Activated naive CD4-positive, alpha-beta T cell treated with anti-CD3 and anti-CD28 coated beads for 36 hours (primary cell): Measurements from ENCODE around the gene NCK2. TPM values are rescaled to one million over a fixed set of nuclear protein-coding genes. Genes with fewer than 3 reads are reported as not detected.

Experiments used
- CTCF ChIA-PET: fragments of 350-600 bp; sonication (Branson Sonifier 250); formaldehyde crosslinking; loops from one replicate; lab custom pipeline; 2021; ENCODE audit warnings: antibody characterized with exemption; lab: Charles Lee
- DNase-seq: peaks from one replicate; pipeline ENCODE4 v3.0.0-alpha.2; 2020
- H3K27ac Mint-ChIP-seq: one replicate; pipeline ENCODE4 v1.8.0; 2021; ENCODE audit warnings: mild to moderate bottlenecking, mixed read lengths
- H3K27me3 Mint-ChIP-seq: one replicate; pipeline ENCODE4 v1.8.0; 2021; ENCODE audit warnings: low read depth, mixed read lengths
- H3K36me3 Mint-ChIP-seq: one replicate; pipeline ENCODE4 v1.8.0; 2021; ENCODE audit warnings: low read depth, mixed read lengths
- H3K4me1 Mint-ChIP-seq: one replicate; pipeline ENCODE4 v1.8.0; 2021; ENCODE audit warnings: low read depth, mixed read lengths
- H3K4me3 Mint-ChIP-seq: one replicate; pipeline ENCODE4 v1.8.0; 2021; ENCODE audit warnings: mild to moderate bottlenecking, moderate library complexity, mixed read lengths
- H3K9me3 Mint-ChIP-seq: one replicate; pipeline ENCODE4 v1.8.0; 2021; ENCODE audit warnings: mixed read lengths
- intact Hi-C: fragments of 100-400 bp; cut with micrococcal nuclease; formaldehyde crosslinking; loops from one replicate; pipeline ENCODE4 v1.15.1; 2023
- total RNA-seq, 2 experiments: library from RNA; stranded (reverse); gene quantifications; one replicate each; pipeline ENCODE4 v1.2.3, GENCODE V29; 2021

Gene NCK2
- total RNA-seq, 2 experiments from 2014 or later, result 106 to 113 TPM

GRCh38 chr2:105738658-105739241 is 6.0 kb upstream of the NCK2 start:
- no peaks in the 10 kb centered on the region for H3K9me3 Mint-ChIP-seq
- no peaks in the 10 kb centered on the region for H3K27me3 Mint-ChIP-seq
- H3K4me3 Mint-ChIP-seq, result peak overlapping the region; percentile 69
- H3K36me3 Mint-ChIP-seq, result no peaks in the 10 kb centered on the region
- H3K4me1 Mint-ChIP-seq, result peaks cover 73% of the 10 kb centered on the region
- peak overlapping the region; percentile 97 for H3K27ac Mint-ChIP-seq
- DNase-seq, result no peak
- intact Hi-C loops, result loop anchor here (1.0 to 2.0 kb wide), 8 partner anchors 8 to 346 kb away; no protein-coding TSS in a partner anchor
- CTCF ChIA-PET, result interaction anchor here (0.6 kb wide), 1 partner anchor 151 kb away, joined by 3 read pairs; no protein-coding TSS in a partner anchor

GRCh38 chr2:105739426-105739825 is 5.3 kb upstream of the NCK2 start:
- Mint-ChIP-seq H3K4me3 (peak overlapping the region; percentile 69), H3K9me3 (no peaks in the 10 kb centered on the region), H3K4me1 (peaks cover 73% of the 10 kb centered on the region), H3K27me3 (no peaks in the 10 kb centered on the region), H3K27ac (peak overlapping the region; percentile 97), H3K36me3 (no peaks in the 10 kb centered on the region)
- DNase-seq, result peak; percentile 72
- CTCF ChIA-PET, result no interaction called here
- intact Hi-C loops, result loop anchor here (1.0 to 2.0 kb wide), 4 partner anchors 15 to 345 kb away; no protein-coding TSS in a partner anchor

GRCh38 chr2:105739944-105740530 is 4.7 kb upstream of the NCK2 start:
- no peaks in the 10 kb centered on the region for H3K36me3 Mint-ChIP-seq
- CTCF ChIA-PET, result no interaction called here
- H3K4me3 Mint-ChIP-seq, result peak overlapping the region; percentile 69
- H3K27me3 Mint-ChIP-seq, result no peaks in the 10 kb centered on the region
- DNase-seq, result no peak
- peak overlapping the region; percentile 97 for H3K27ac Mint-ChIP-seq
- intact Hi-C loops, result loop anchor here (1.0 to 10.0 kb wide), 6 partner anchors 14 to 425 kb away; partner anchors contain the start of gene C2orf49
- no peaks in the 10 kb centered on the region for H3K9me3 Mint-ChIP-seq
- peaks cover 66% of the 10 kb centered on the region for H3K4me1 Mint-ChIP-seq

DNA sequence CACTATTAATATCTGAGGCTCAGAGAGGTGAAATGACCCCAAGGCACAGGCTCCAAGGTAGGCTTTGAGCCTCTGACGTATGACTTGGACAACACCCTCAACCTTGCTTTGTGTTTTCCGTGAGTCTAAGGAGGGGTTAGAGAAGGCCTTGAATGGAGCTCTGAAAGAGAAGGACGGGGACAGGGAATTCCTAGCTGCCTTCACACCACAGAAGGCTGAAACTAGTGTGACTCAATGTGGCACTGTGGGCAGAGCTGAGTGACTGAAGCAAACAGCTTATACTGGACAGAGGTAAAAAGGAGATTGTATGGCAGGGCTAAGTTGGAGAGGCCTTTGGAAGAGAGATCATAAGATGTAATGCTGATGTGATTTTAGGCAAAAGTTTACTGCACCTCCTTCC is 3.5 kb upstream of the NCK2 start:
- CTCF ChIA-PET, result interaction anchor here (0.6 to 0.9 kb wide), 2 partner anchors 144 to 521 kb away, joined by 3 read pairs; no protein-coding TSS in a partner anchor
- H3K36me3 Mint-ChIP-seq, result peaks cover 7% of the 10 kb centered on the region
- intact Hi-C loops, result loop anchor here (10.0 kb wide), 2 partner anchors 406 to 424 kb away; partner anchors contain the start of gene C2orf49
- H3K27me3 Mint-ChIP-seq, result no peaks in the 10 kb centered on the region
- DNase-seq, result peak; percentile 38
- H3K9me3 Mint-ChIP-seq, result no peaks in the 10 kb centered on the region
- H3K4me1 Mint-ChIP-seq, result peaks cover 63% of the 10 kb centered on the region
- H3K4me3 Mint-ChIP-seq, result no peak overlapping the region
- peak overlapping the region; percentile 3 for H3K27ac Mint-ChIP-seq

GRCh38 chr2:105741617-105742016 is 3.1 kb upstream of the NCK2 start:
- intact Hi-C loops, result loop anchor here (10.0 kb wide), 2 partner anchors 407 to 423 kb away; partner anchors contain the start of gene C2orf49
- no peak overlapping the region for H3K4me3 Mint-ChIP-seq
- H3K27me3 Mint-ChIP-seq, result no peaks in the 10 kb centered on the region
- DNase-seq, result no peak
- no peak overlapping the region for H3K27ac Mint-ChIP-seq
- H3K4me1 Mint-ChIP-seq, result peaks cover 65% of the 10 kb centered on the region
- H3K9me3 Mint-ChIP-seq, result no peaks in the 10 kb centered on the region
- CTCF ChIA-PET, result interaction anchor here (0.6 to 0.9 kb wide), 2 partner anchors 144 to 521 kb away, joined by 3 read pairs; no protein-coding TSS in a partner anchor
- H3K36me3 Mint-ChIP-seq, result peaks cover 10% of the 10 kb centered on the region

GRCh38 chr2:105744091-105744908 is 412 bp upstream of the NCK2 start:
- peak; percentile 63 for DNase-seq
- Mint-ChIP-seq H3K4me3 (peak overlapping the region; percentile 67), H3K27me3 (no peaks in the 10 kb centered on the region), H3K4me1 (peaks cover 70% of the 10 kb centered on the region), H3K36me3 (peaks cover 30% of the 10 kb centered on the region), H3K27ac (peak overlapping the region; percentile 87), H3K9me3 (no peaks in the 10 kb centered on the region)
- CTCF ChIA-PET, result interaction anchor here (0.7 to 1.6 kb wide), 4 partner anchors 8 to 345 kb away, joined by 3 to 6 read pairs (median 3); no protein-coding TSS in a partner anchor
- intact Hi-C loops, result loop anchor here (10.0 kb wide), 2 partner anchors 409 to 421 kb away; partner anchors contain the start of gene C2orf49

DNA sequence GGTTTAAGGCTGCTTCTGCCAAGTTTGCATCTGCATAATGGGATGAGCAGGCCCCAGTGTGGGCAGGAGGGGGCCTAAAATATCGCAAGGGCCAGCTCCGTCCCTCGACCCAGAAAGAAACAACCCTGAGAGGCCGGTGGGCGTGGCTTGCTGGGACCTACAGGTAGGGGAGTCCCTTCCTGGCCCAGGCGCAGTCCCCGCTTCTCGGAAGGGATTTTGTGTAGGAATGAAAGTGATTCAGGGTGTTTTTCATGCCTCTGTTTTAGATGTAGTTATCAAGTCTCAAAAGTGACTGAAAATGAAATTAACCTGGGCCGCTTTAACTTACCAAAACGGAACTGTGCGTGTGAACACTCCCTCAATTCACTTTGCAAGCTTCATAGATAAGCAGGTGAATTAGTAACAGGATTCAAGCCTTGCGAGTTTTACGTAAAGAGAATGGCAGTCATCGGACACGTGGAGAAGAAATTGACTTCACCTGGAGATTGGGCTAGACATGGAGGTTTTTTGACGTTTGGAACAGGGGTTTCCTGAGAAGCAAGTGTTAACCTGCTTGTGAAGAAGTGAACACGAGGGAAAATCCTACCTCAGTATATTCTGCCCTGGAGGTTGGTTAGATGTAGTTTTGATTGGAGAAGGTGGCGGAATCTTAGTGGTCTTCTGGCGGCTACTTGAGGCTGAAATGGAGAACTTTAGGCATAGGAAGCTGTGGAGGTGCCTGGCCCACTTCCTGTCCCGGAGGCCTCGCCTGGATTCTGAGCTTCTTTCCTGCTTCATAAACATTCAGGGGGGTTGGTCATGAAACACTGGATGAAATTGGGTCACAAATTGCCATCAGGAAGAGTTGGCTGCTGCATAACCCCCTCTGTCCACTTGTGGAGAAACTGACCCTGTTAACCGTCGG is 1.7 kb downstream of the NCK2 start:
- intact Hi-C loops, result loop anchor here (1.0 to 10.0 kb wide), 15 partner anchors 8 to 819 kb away; partner anchors contain the start of genes C2orf49 and UXS1
- peak; percentile 99 for DNase-seq
- peak overlapping the region; percentile 96 for H3K27ac Mint-ChIP-seq
- no peaks in the 10 kb centered on the region for H3K27me3 Mint-ChIP-seq
- H3K9me3 Mint-ChIP-seq, result no peaks in the 10 kb centered on the region
- H3K4me1 Mint-ChIP-seq, result peaks cover 70% of the 10 kb centered on the region
- CTCF ChIA-PET, result interaction anchor here (0.5 to 2.2 kb wide), 12 partner anchors 8 to 349 kb away, joined by 3 to 17 read pairs (median 3); no protein-coding TSS in a partner anchor
- H3K4me3 Mint-ChIP-seq, result peak overlapping the region; percentile 88
- peaks cover 50% of the 10 kb centered on the region for H3K36me3 Mint-ChIP-seq

- intact Hi-C loops, result loop anchor here (2.0 to 10.0 kb wide), 5 partner anchors 139 to 447 kb away; partner anchors contain the start of genes C2orf49 and UXS1
- no peaks in the 10 kb centered on the region for H3K27me3 Mint-ChIP-seq
- H3K36me3 Mint-ChIP-seq, result peaks cover 53% of the 10 kb centered on the region
- peak overlapping the region; percentile 96 for H3K27ac Mint-ChIP-seq
- peaks cover 71% of the 10 kb centered on the region for H3K4me1 Mint-ChIP-seq
- CTCF ChIA-PET, result interaction anchor here (0.6 to 2.2 kb wide), 8 partner anchors 9 to 348 kb away, joined by 3 to 17 read pairs (median 3); no protein-coding TSS in a partner anchor
- H3K9me3 Mint-ChIP-seq, result no peaks in the 10 kb centered on the region
- DNase-seq, result no peak
- peak overlapping the region; percentile 88 for H3K4me3 Mint-ChIP-seq
Observed at GRCh38 chr2:105747254-105747894, 2.7 kb downstream of the NCK2 start.

GRCh38 chr2:105747991-105748390 is 3.3 kb downstream of the NCK2 start:
- H3K27ac Mint-ChIP-seq, result peak overlapping the region; percentile 96
- peaks cover 57% of the 10 kb centered on the region for H3K36me3 Mint-ChIP-seq
- peak overlapping the region; percentile 88 for H3K4me3 Mint-ChIP-seq
- intact Hi-C loops, result loop anchor here (1.0 to 10.0 kb wide), 6 partner anchors 54 to 447 kb away; partner anchors contain the start of genes C2orf49 and UXS1
- peak; percentile 57 for DNase-seq
- H3K4me1 Mint-ChIP-seq, result peaks cover 71% of the 10 kb centered on the region
- CTCF ChIA-PET, result interaction anchor here (0.6 to 1.5 kb wide), 6 partner anchors 27 to 176 kb away, joined by 3 to 7 read pairs (median 3); no protein-coding TSS in a partner anchor
- no peaks in the 10 kb centered on the region for H3K9me3 Mint-ChIP-seq
- no peaks in the 10 kb centered on the region for H3K27me3 Mint-ChIP-seq

DNA sequence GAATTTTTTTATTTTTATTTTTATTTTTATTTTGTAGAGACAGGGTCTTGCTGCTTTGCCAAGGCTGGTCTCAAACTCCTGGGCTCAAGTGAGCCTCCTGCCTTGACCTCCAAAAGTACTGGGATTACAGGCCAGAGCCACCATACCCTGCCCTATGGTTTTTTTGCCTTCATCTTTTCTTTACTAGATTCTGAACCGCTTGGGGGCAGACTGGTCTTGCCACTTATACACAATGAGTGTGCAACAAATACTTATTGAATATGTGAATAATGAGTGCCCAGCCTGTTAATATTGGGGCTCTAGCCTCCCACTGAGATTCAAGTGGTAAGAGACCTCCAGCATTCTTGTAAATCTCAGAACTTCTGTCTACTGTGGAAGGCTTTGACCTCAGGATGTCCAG is 3.9 kb downstream of the NCK2 start:
- H3K9me3 Mint-ChIP-seq, result no peaks in the 10 kb centered on the region
- H3K27ac Mint-ChIP-seq, result peak overlapping the region; percentile 96
- no peak for DNase-seq
- peak overlapping the region; percentile 65 for H3K4me3 Mint-ChIP-seq
- H3K36me3 Mint-ChIP-seq, result peaks cover 59% of the 10 kb centered on the region
- no peaks in the 10 kb centered on the region for H3K27me3 Mint-ChIP-seq
- CTCF ChIA-PET, result interaction anchor here (0.9 to 1.5 kb wide), 5 partner anchors 9 to 172 kb away, joined by 3 to 5 read pairs (median 3); no protein-coding TSS in a partner anchor
- H3K4me1 Mint-ChIP-seq, result peaks cover 72% of the 10 kb centered on the region
- intact Hi-C loops, result loop anchor here (1.0 to 10.0 kb wide), 3 partner anchors 54 to 416 kb away; partner anchors contain the start of gene C2orf49
